B cell (primary cell): ENCODE results near the gene SPATA3.

Experiments used
- CTCF ChIP-seq: fragments of 200-600 bp; IDR thresholded peaks from one replicate; pipeline ENCODE4 v1.8.0; 2022; ENCODE audit warnings: antibody characterized with exemption, mild to moderate bottlenecking
- EZH2 ChIP-seq: IDR thresholded peaks from 2 replicates; pipeline ENCODE4 v1.6.1; 2012; ENCODE audit warnings: borderline replicate concordance, low read depth, mild to moderate bottlenecking, moderate library complexity, low read length; ENCODE audit not compliant: insufficient read depth, poor library complexity, severe bottlenecking

- TF ChIP-seq CTCF (no peak), EZH2 (no peak)
These were observed 54.3 kb downstream of the SPATA3 start for GRCh38 chr2:231050018-231050901.
